H1 (cell line): ENCODE data around the gene SERHL2. TPM values are rescaled to one million over a fixed set of nuclear protein-coding genes. Genes with fewer than 3 reads are reported as not detected.

ENCODE experiments used
- CTCF ChIA-PET: fragments of 300-600 bp; sonication (Branson Sonifier 250); formaldehyde crosslinking; loops from one replicate; lab custom pipeline; 2021; ENCODE audit not compliant: partially characterized antibody; lab: Charles Lee
- POLR2A ChIA-PET: fragments of 300-600 bp; sonication (Branson Sonifier 250); formaldehyde crosslinking; loops from one replicate; lab custom pipeline; 2021; ENCODE audit warnings: inconsistent platforms; ENCODE audit not compliant: partially characterized antibody; lab: Charles Lee
- DNase-seq, 2 experiments: peaks; one replicate each; pipeline versions ENCODE4 v3.0.0 to v3.0.0-alpha.2; 2010 to 2022; ENCODE audit warnings: low spot score in 2 of 2, low read depth in 1 of 2, mixed read lengths in 1 of 2
- FAIRE-seq: peaks from 2 replicates; lab custom pipeline; 2011; peaks lifted over from hg19 to GRCh38; lab: Jason Lieb, UNC
- H2AFZ ChIP-seq: 2 replicates; pipeline ENCODE4 v1.8.1; 2012; ENCODE audit warnings: low read length, inconsistent platforms
- H2AK5ac ChIP-seq: 2 replicates; pipeline ENCODE4 v1.6.1; 2013; ENCODE audit warnings: low read depth, low read length
- H2BK120ac ChIP-seq: replicated peaks from 2 replicates; pipeline ENCODE3; 2013; ENCODE audit warnings: low read depth, low read length, inconsistent platforms
- H2BK12ac ChIP-seq: 2 replicates; pipeline ENCODE4 v1.6.1; 2013; ENCODE audit warnings: low read depth, low read length
- H2BK15ac ChIP-seq: 2 replicates; pipeline ENCODE4 v1.6.1; 2013; ENCODE audit warnings: low read length
- H2BK20ac ChIP-seq: 2 replicates; pipeline ENCODE4 v1.6.1; 2013; ENCODE audit warnings: low read length
- H2BK5ac ChIP-seq: 2 replicates; pipeline ENCODE4 v1.6.1; 2013; ENCODE audit warnings: low read depth, low read length
- H3K14ac ChIP-seq: 2 replicates; pipeline ENCODE4 v1.6.1; 2013; ENCODE audit warnings: inconsistent platforms; ENCODE audit not compliant: insufficient read length
- H3K18ac ChIP-seq: 2 replicates; pipeline ENCODE4 v1.6.1; 2013; ENCODE audit warnings: low read length; ENCODE audit errors: extremely low read depth
- H3K23ac ChIP-seq: 2 replicates; pipeline ENCODE4 v1.6.1; 2013; ENCODE audit warnings: inconsistent platforms; ENCODE audit not compliant: insufficient read length
- H3K23me2 ChIP-seq: 2 replicates; pipeline ENCODE4 v1.6.1; 2013; ENCODE audit warnings: low read depth, low read length
- H3K27ac ChIP-seq: 2 replicates; pipeline ENCODE4 v1.6.1; 2011; ENCODE audit warnings: low read depth, low read length, inconsistent platforms
- H3K27me3 ChIP-seq, 4 experiments: replicated peaks in 1 of 4; 1 replicate in 1 of 4; 2 replicates in 3 of 4; pipeline versions ENCODE4 v1.6.1 to v1.8.1; 2011 to 2013; ENCODE audit warnings: low read length in 3 of 4, mild to moderate bottlenecking in 3 of 4, inconsistent platforms in 2 of 4, mixed read lengths in 2 of 4, moderate library complexity in 1 of 4; ENCODE audit not compliant: control insufficient read depth in 3 of 4, insufficient read depth in 3 of 4; ENCODE audit errors: extremely low read depth in 1 of 4
- H3K36me3 ChIP-seq, 4 experiments: 2 replicates each; pipeline versions ENCODE4 v1.6.1 to v1.8.1; 2011 to 2013; ENCODE audit warnings: mild to moderate bottlenecking in 4 of 4, low read length in 3 of 4, moderate library complexity in 2 of 4, control low read depth in 1 of 4, inconsistent platforms in 1 of 4; ENCODE audit not compliant: insufficient read depth in 4 of 4, control insufficient read depth in 2 of 4
- H3K4ac ChIP-seq: replicated peaks from 2 replicates; pipeline ENCODE3; 2013; ENCODE audit warnings: low read length, low read depth, mixed read lengths, inconsistent platforms; ENCODE audit not compliant: insufficient read length
- H3K4me1 ChIP-seq, 4 experiments: replicated peaks in 1 of 4; 1 replicate in 1 of 4; 2 replicates in 3 of 4; pipeline versions ENCODE4 v1.6.1 to v1.8.1; 2011 to 2013; ENCODE audit warnings: low read length in 3 of 4, inconsistent platforms in 2 of 4, mixed read lengths in 1 of 4; ENCODE audit not compliant: insufficient read depth in 4 of 4, control insufficient read depth in 3 of 4
- H3K4me2 ChIP-seq, 2 experiments: 2 replicates each; pipeline versions ENCODE4 v1.6.1 to v1.8.1; 2011 to 2013; ENCODE audit warnings: low read depth in 2 of 2, low read length in 2 of 2, control low read depth in 1 of 2, inconsistent platforms in 1 of 2, mild to moderate bottlenecking in 1 of 2; ENCODE audit not compliant: insufficient read depth in 1 of 2
- H3K4me3 ChIP-seq, 4 experiments: fragments of 200-600, 300-600 bp in 1 of 4; sonication (generic), shearing (Covaris generic), sonication (Bioruptor Twin) in 1 of 4; 2 replicates each; pipeline versions ENCODE4 v1.5.1 to v1.8.1; 2011 to 2016; ENCODE audit warnings: low read length in 4 of 4, low read depth in 3 of 4, control low read depth in 2 of 4, inconsistent platforms in 2 of 4, mild to moderate bottlenecking in 2 of 4, mixed read lengths in 1 of 4, moderate library complexity in 1 of 4; ENCODE audit not compliant: insufficient read depth in 2 of 4; ENCODE audit errors: extremely low read depth in 1 of 4
- H3K56ac ChIP-seq: replicated peaks from 2 replicates; pipeline ENCODE3; 2013; ENCODE audit warnings: low read depth, mild to moderate bottlenecking, mixed read lengths, low read length, inconsistent platforms; ENCODE audit not compliant: insufficient read length
- H3K79me1 ChIP-seq: 2 replicates; pipeline ENCODE4 v1.6.1; 2013; ENCODE audit warnings: low read depth, low read length, control low read depth
- H3K79me2 ChIP-seq, 2 experiments: 2 replicates each; pipeline versions ENCODE4 v1.6.1 to v1.8.1; 2012 to 2013; ENCODE audit warnings: low read length in 2 of 2, mild to moderate bottlenecking in 2 of 2, inconsistent platforms in 1 of 2; ENCODE audit not compliant: insufficient read depth in 2 of 2, control insufficient read depth in 1 of 2
- H3K9ac ChIP-seq, 4 experiments: replicated peaks in 1 of 4; 1 replicate in 1 of 4; 2 replicates in 3 of 4; pipeline versions ENCODE4 v1.6.1 to v1.8.1; 2011 to 2013; ENCODE audit warnings: low read depth in 3 of 4, low read length in 3 of 4, control low read depth in 2 of 4, mild to moderate bottlenecking in 2 of 4, moderate library complexity in 2 of 4, inconsistent platforms in 1 of 4; ENCODE audit errors: extremely low read depth in 1 of 4
- H3K9me3 ChIP-seq, 2 experiments: 2 replicates each; pipeline versions ENCODE4 v1.6.1 to v1.8.1; 2012 to 2013; ENCODE audit warnings: mild to moderate bottlenecking in 2 of 2, moderate library complexity in 2 of 2, control low read depth in 1 of 2, inconsistent platforms in 1 of 2, low read depth in 1 of 2, low read length in 1 of 2, mixed read lengths in 1 of 2; ENCODE audit not compliant: insufficient read depth in 2 of 2
- H4K20me1 ChIP-seq, 2 experiments: replicated peaks in 1 of 2; 2 replicates each; pipeline versions ENCODE3 to v1.8.1; 2011 to 2013; ENCODE audit warnings: inconsistent platforms in 2 of 2, low read length in 2 of 2, mild to moderate bottlenecking in 1 of 2; ENCODE audit not compliant: insufficient read depth in 2 of 2, control insufficient read depth in 1 of 2
- H4K5ac ChIP-seq: 2 replicates; pipeline ENCODE4 v1.6.1; 2013; ENCODE audit warnings: low read length, low read depth, mixed read lengths, inconsistent platforms; ENCODE audit not compliant: insufficient read length
- H4K8ac ChIP-seq: 2 replicates; pipeline ENCODE4 v1.8.0; 2013; ENCODE audit warnings: mild to moderate bottlenecking, moderate library complexity, low read length, inconsistent platforms; ENCODE audit not compliant: insufficient read depth; ENCODE audit errors: extremely low read depth
- H4K91ac ChIP-seq: replicated peaks from 2 replicates; pipeline ENCODE3; 2013; ENCODE audit warnings: low read length, mixed read lengths, inconsistent platforms; ENCODE audit not compliant: insufficient read length
- EGR1 ChIP-seq: IDR thresholded peaks from 2 replicates; pipeline ENCODE4 v1.6.1; 2011; ENCODE audit warnings: low read depth, low read length, borderline replicate concordance
- MAFK ChIP-seq: IDR thresholded peaks from 2 replicates; pipeline ENCODE4 v1.6.1; 2012; ENCODE audit warnings: low read depth, mild to moderate bottlenecking, improper control_type of control experiment, low read length
- RXRA ChIP-seq: IDR thresholded peaks from 2 replicates; pipeline ENCODE4 v1.6.1; 2011; ENCODE audit warnings: low read depth, mild to moderate bottlenecking, low read length, moderate library complexity; ENCODE audit not compliant: insufficient read depth
- SP1 ChIP-seq: IDR thresholded peaks from 2 replicates; pipeline ENCODE4 v1.6.1; 2011; ENCODE audit warnings: low read depth, low read length
- WGBS, 2 experiments: shearing (Covaris generic) in 1 of 2; methylation state at CpG; one replicate each; pipeline versions ENCODE4 v1.1.6 to v1.1.7; 2013 to 2015; ENCODE audit warnings: low lambda C conversion rate in 2 of 2, mixed read lengths in 2 of 2, inconsistent platforms in 1 of 2, low coverage in 1 of 2, missing lambda C conversion rate in 1 of 2; ENCODE audit not compliant: insufficient replicate concordance in 2 of 2, insufficient coverage in 1 of 2, insufficient read length in 1 of 2; ENCODE audit errors: extremely low coverage in 1 of 2, missing lambda C conversion rate in 1 of 2; 5-methylcytosine and 5-hydroxymethylcytosine counted together
- polyA plus RNA-seq, 7 experiments: library from polyadenylated mRNA; depleted of rRNA in 3 of 7; stranded (reverse) in 5 of 7; unstranded in 2 of 7; fragments of >200 nt in 5 of 7; fragments of 200-250 nt in 2 of 7; gene quantifications; 1 replicate in 5 of 7; 2 replicates in 1 of 7; 4 replicates in 1 of 7; pipeline versions ENCODE4 v1.2.1 to v1.2.3, GENCODE V29; 2011 to 2013; ENCODE audit warnings: missing spikeins in 2 of 7, mixed read lengths in 2 of 7
- total RNA-seq: library from RNA; stranded (reverse); fragmentation: NEBNext Ultra II Directional; extraction: Animal tissue kit (Norgen Biotek cat#: 25700); gene quantifications from 2 replicates; pipeline ENCODE4 v1.2.1, GENCODE V29; 2021

Gene SERHL2
- total and polyA plus RNA-seq, 2 of the 8 experiments (the other 6 are each of a cell fraction or from before 2014, with no cell fraction given): 0.91 TPM; not detected in 1

DNA sequence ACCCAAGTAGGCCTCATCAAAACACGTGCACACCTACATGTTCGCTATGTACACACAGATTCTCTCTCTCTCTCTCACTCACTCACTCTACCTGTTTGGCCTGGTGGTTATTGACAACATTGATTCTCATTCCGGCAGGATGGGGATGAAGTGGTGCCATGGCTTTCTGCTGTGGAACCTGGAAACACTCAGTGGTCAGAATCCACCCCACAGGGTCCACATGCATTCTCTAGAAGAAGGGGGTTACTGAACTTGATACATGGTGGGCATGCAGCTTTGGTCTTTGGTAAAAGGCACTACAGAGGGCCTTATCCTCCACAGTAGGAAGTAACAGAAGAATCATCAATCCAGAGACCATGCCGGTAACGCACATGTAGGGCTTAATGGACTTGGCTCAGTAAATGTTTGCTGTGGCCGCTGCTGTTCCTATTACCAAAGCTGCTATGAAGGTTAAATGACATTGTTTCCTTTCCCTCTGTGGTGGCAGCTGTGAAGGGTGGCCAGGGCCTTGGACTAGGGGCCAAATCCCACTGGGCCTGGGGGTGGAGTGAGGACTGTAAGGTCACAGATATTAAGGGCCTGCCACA is 48.2 kb downstream of the SERHL2 start:
- no peak overlapping the region for H4K8ac ChIP-seq
- 95% methylated on average over 6 of the region's 6 CpGs; no CpG with 5 or more reads in 1 of the 2 experiments for WGBS, 2 experiments
- ChIA-PET CTCF (interaction anchor here (1.0 kb wide), 1 partner anchor 661 kb away, joined by 3 read pairs; no protein-coding TSS in a partner anchor), POLR2A (interaction anchor here (0.9 to 28.3 kb wide), 3 partner anchors 8 to 16 kb away, joined by 3 to 399 read pairs (median 4); partner anchors contain the start of gene POLDIP3)
- peaks cover 0 to under 1% of the 10 kb centered on the region in 2 experiments; a peak in 1 of 4 replicates for H3K9me3 ChIP-seq
- DNase-seq (no peak), FAIRE-seq (no peak)
- H2BK5ac ChIP-seq: no peak overlapping the region
- H2BK120ac ChIP-seq: no peak overlapping the region
- H2AK5ac ChIP-seq: no peak overlapping the region
- no peaks in the 10 kb centered on the region for H3K4me1 ChIP-seq
- H2AFZ ChIP-seq: no peak overlapping the region
- H3K36me3 ChIP-seq: peaks cover 22 to 60% (median 46%) of the 10 kb centered on the region in 4 experiments
- H4K5ac ChIP-seq: no peak overlapping the region
- no peak overlapping the region for H3K27ac ChIP-seq
- H2BK15ac ChIP-seq: no peak overlapping the region
- peaks cover 15 to 28% of the 10 kb centered on the region in 2 experiments for H4K20me1 ChIP-seq
- H3K56ac ChIP-seq: no peak overlapping the region
- no peak overlapping the region for H3K4me3 ChIP-seq
- no peak overlapping the region for H3K23ac ChIP-seq
- no peak overlapping the region for H4K91ac ChIP-seq
- H3K79me1 ChIP-seq: peaks cover 14% of the 10 kb centered on the region
- H3K79me2 ChIP-seq: peaks cover 10 to 58% of the 10 kb centered on the region in 2 experiments
- no peak overlapping the region for H3K14ac ChIP-seq
- H3K4ac ChIP-seq: no peak overlapping the region
- H2BK12ac ChIP-seq: no peak overlapping the region
- H3K18ac ChIP-seq: no peak overlapping the region
- no peaks in the 10 kb centered on the region for H3K27me3 ChIP-seq
- no peaks in the 10 kb centered on the region for H3K23me2 ChIP-seq
- no peak overlapping the region for H3K9ac ChIP-seq
- H2BK20ac ChIP-seq: no peak overlapping the region
- H3K4me2 ChIP-seq: no peak overlapping the region
- TF ChIP-seq SP1 (no peak), RXRA (no peak), EGR1 (no peak), MAFK (no peak)
